MM.1S (cell line): Measurements from ENCODE around the gene LIN37.

Experiments used
- DNase-seq: peaks from one replicate; pipeline ENCODE4 v3.0.0-alpha.2; 2015
- H2AFZ ChIP-seq: fragments of 300-600 bp; sonication (generic); 2 replicates; pipeline ENCODE4 v1.6.0; 2016; ENCODE audit warnings: antibody characterized with exemption, low read length
- H3F3A ChIP-seq: fragments of 300-600 bp; sonication (generic); 2 replicates; pipeline ENCODE4 v1.6.1; 2016; ENCODE audit warnings: mild to moderate bottlenecking, antibody characterized with exemption, low read length, moderate library complexity, mixed read lengths; ENCODE audit not compliant: insufficient read depth
- H3K27ac ChIP-seq: fragments of 300-600 bp; sonication (generic); 2 replicates; pipeline ENCODE4 v1.5.1; 2016; ENCODE audit warnings: mild to moderate bottlenecking, low read length
- H3K27me3 ChIP-seq: fragments of 300-600 bp; sonication (generic); replicated peaks from 2 replicates; pipeline ENCODE4 v1.6.0; 2016; ENCODE audit warnings: low read length; ENCODE audit not compliant: insufficient read depth
- H3K36me3 ChIP-seq: fragments of 300-600 bp; sonication (generic); replicated peaks from 2 replicates; pipeline ENCODE4 v1.6.1; 2016; ENCODE audit warnings: mild to moderate bottlenecking, low read length, mixed read lengths; ENCODE audit not compliant: insufficient read depth
- H3K4me1 ChIP-seq: fragments of 300-600 bp; sonication (generic); 2 replicates; pipeline ENCODE4 v1.6.1; 2016; ENCODE audit warnings: low read length, mixed read lengths
- H3K4me2 ChIP-seq: fragments of 300-600 bp; sonication (generic); 2 replicates; pipeline ENCODE4 v1.6.0; 2016; ENCODE audit warnings: low read depth, low read length
- H3K4me3 ChIP-seq: fragments of 300-600 bp; sonication (generic); 2 replicates; pipeline ENCODE4 v1.5.1; 2016; ENCODE audit warnings: low read length, mixed read lengths
- H3K79me2 ChIP-seq: fragments of 300-600 bp; sonication (generic); 2 replicates; pipeline ENCODE4 v1.6.1; 2016; ENCODE audit warnings: mixed run types, low read length, mixed read lengths
- H3K9ac ChIP-seq: fragments of 300-600 bp; sonication (generic); 2 replicates; pipeline ENCODE4 v1.6.1; 2016; ENCODE audit warnings: low read length, mixed read lengths
- H3K9me2 ChIP-seq: fragments of 300-600 bp; sonication (generic); replicated peaks from 2 replicates; pipeline ENCODE4 v1.6.1; 2016; ENCODE audit warnings: mild to moderate bottlenecking, low read length, mixed read lengths; ENCODE audit not compliant: insufficient read depth
- H3K9me3 ChIP-seq: fragments of 300-600 bp; sonication (generic); replicated peaks from 2 replicates; pipeline ENCODE4 v1.6.1; 2016; ENCODE audit warnings: mild to moderate bottlenecking, low read length, mixed read lengths; ENCODE audit not compliant: insufficient read depth
- H4K20me1 ChIP-seq: fragments of 300-600 bp; sonication (generic); 2 replicates; pipeline ENCODE4 v1.6.1; 2016; ENCODE audit warnings: mild to moderate bottlenecking, low read length, moderate library complexity, mixed read lengths; ENCODE audit not compliant: insufficient read depth
- EZH2 ChIP-seq: fragments of 300-600 bp; sonication (generic); optimal IDR thresholded peaks from 2 replicates; pipeline ENCODE3; 2017; ENCODE audit warnings: low read depth, mild to moderate bottlenecking, antibody characterized with exemption, low read length, mixed read lengths
- EZH2phosphoT487 ChIP-seq: fragments of 300-600 bp; sonication (generic); IDR thresholded peaks from 2 replicates; pipeline ENCODE4 v1.6.1; 2018; ENCODE audit warnings: antibody characterized with exemption, low read length
- TF ChIP-seq, protein P1 (sequence below): fragments of 300-600 bp; sonication (generic); IDR thresholded peaks from 2 replicates; pipeline ENCODE4 v1.5.1; 2016; ENCODE audit warnings: antibody characterized with exemption, low read length, mixed read lengths

Gene LIN37

DNA sequence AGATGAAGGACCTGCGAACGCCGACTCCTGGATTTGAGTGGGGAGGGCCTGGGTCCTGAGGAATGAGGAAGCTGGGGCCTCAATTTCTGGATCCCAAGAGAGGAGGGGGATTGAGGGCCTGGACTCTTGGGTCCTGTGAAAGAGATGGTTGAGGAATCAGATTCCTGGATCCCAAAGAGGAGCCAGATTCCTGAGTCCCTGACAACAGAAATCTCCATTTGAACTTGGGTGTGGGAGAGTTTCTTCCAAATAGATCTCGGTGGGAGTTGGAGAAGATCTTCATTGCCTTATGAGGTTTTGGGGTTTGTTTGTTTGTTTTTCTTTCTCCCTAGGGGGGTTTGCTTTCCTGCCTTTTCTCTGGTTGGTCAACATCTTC, 2.3 kb upstream of the LIN37 start:
- Histone ChIP-seq H3K4me3 (peak overlapping the region; percentile 90), H3K4me1 (peaks cover 26% of the 10 kb centered on the region), H3K79me2 (peaks cover 40% of the 10 kb centered on the region), H2AFZ (peak overlapping the region; percentile 71; the same call in 1 of the 2 replicates), H3K9me3 (no peaks in the 10 kb centered on the region), H3K9me2 (no peaks in the 10 kb centered on the region), H3F3A (peaks cover 18% of the 10 kb centered on the region; the same call in 1 of the 2 replicates), H3K27ac (no peak overlapping the region; the same call in 1 of the 2 replicates), H4K20me1 (no peaks in the 10 kb centered on the region), H3K9ac (peak overlapping the region; percentile 84; the same call in 1 of the 2 replicates), H3K4me2 (peak overlapping the region; percentile 86), H3K27me3 (no peaks in the 10 kb centered on the region), H3K36me3 (no peaks in the 10 kb centered on the region)
- no peak for DNase-seq
- no peak for TF ChIP-seq EZH2phosphoT487
- TF ChIP-seq, protein P1, sequence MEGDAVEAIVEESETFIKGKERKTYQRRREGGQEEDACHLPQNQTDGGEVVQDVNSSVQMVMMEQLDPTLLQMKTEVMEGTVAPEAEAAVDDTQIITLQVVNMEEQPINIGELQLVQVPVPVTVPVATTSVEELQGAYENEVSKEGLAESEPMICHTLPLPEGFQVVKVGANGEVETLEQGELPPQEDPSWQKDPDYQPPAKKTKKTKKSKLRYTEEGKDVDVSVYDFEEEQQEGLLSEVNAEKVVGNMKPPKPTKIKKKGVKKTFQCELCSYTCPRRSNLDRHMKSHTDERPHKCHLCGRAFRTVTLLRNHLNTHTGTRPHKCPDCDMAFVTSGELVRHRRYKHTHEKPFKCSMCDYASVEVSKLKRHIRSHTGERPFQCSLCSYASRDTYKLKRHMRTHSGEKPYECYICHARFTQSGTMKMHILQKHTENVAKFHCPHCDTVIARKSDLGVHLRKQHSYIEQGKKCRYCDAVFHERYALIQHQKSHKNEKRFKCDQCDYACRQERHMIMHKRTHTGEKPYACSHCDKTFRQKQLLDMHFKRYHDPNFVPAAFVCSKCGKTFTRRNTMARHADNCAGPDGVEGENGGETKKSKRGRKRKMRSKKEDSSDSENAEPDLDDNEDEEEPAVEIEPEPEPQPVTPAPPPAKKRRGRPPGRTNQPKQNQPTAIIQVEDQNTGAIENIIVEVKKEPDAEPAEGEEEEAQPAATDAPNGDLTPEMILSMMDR = no peak
- TF ChIP-seq EZH2 = no peak

GRCh38 chr19:35746531-35746930, 1.8 kb upstream of the LIN37 start:
- peaks cover 40% of the 10 kb centered on the region for H3K79me2 ChIP-seq
- peaks cover 26% of the 10 kb centered on the region for H3K4me1 ChIP-seq
- H3K4me3 ChIP-seq = 0 out of 2 replicates have a peak overlapping the region, but pooled peaks have one; percentile 90
- peak overlapping the region; percentile 84; the same call in 1 of the 2 replicates for H3K9ac ChIP-seq
- H2AFZ ChIP-seq = no peak overlapping the region
- H3F3A ChIP-seq = peaks cover 15% of the 10 kb centered on the region; the same call in 1 of the 2 replicates
- H3K4me2 ChIP-seq = peak overlapping the region; percentile 86
- H3K9me2 ChIP-seq = no peaks in the 10 kb centered on the region
- H3K36me3 ChIP-seq = no peaks in the 10 kb centered on the region
- no peaks in the 10 kb centered on the region for H3K9me3 ChIP-seq
- DNase-seq = no peak
- H4K20me1 ChIP-seq = no peaks in the 10 kb centered on the region
- TF ChIP-seq EZH2 (no peak), EZH2phosphoT487 (no peak)
- TF ChIP-seq, protein P1 = no peak
- H3K27me3 ChIP-seq = no peaks in the 10 kb centered on the region
- H3K27ac ChIP-seq = no peak overlapping the region

DNA sequence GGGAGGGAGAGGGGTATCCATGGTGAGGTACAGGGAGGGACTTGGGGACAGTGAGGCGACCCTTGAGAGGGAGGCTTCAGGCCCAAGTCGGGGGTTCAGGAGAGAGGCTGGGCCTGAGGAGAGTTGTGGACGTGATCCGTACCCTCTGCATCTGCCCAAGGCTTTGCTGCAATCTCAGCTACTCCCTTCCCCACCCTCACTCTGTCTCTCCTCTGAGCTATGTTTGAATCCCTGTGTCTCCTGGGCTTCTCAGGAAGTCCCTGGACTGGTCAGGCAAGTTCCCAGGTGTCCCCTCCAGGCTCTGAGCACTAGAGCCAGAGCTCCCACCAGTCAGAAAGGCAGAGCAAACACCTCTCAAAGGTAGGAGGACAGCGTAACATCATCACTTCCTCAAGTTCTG, 1.8 kb downstream of the LIN37 start:
- TF ChIP-seq, protein P1 = no peak
- TF ChIP-seq EZH2 (no peak), EZH2phosphoT487 (no peak)
- Histone ChIP-seq H3K9ac (no peak overlapping the region), H3K4me1 (peaks cover 8% of the 10 kb centered on the region), H3F3A (no peaks in the 10 kb centered on the region), H3K9me2 (no peaks in the 10 kb centered on the region), H3K4me2 (no peak overlapping the region), H2AFZ (no peak overlapping the region), H3K36me3 (no peaks in the 10 kb centered on the region), H3K79me2 (peaks cover 29% of the 10 kb centered on the region), H4K20me1 (no peaks in the 10 kb centered on the region), H3K9me3 (no peaks in the 10 kb centered on the region), H3K27me3 (no peaks in the 10 kb centered on the region), H3K27ac (no peak overlapping the region), H3K4me3 (no peak overlapping the region)
- DNase-seq = no peak
